Naive B cell (primary cell): ENCODE data around the gene CRY1. TPM values are rescaled to one million over a fixed set of nuclear protein-coding genes. Genes with fewer than 3 reads are reported as not detected.

ENCODE experiments used
- ATAC-seq, 2 donors: fragments of 150-1000 bp; cut with Tn5 transposase; 2 replicates each; pipeline ENCODE4 v1.10.0; 2021; ENCODE audit warnings: low read depth in 2 of 2, mild to moderate bottlenecking in 2 of 2, moderate library complexity in 2 of 2
- DNase-seq: peaks from one replicate; pipeline ENCODE4 v3.0.0; 2022
- H3K27ac Mint-ChIP-seq, 6 donors: one replicate each; pipeline ENCODE4 v1.8.0; 2020 to 2022; ENCODE audit warnings: mild to moderate bottlenecking in 6 of 6, mixed read lengths in 6 of 6, moderate library complexity in 5 of 6, inconsistent platforms in 2 of 6
- H3K27me3 Mint-ChIP-seq, 3 donors: one replicate each; pipeline ENCODE4 v1.8.0; 2021 to 2022; ENCODE audit warnings: mixed read lengths in 3 of 3, mild to moderate bottlenecking in 1 of 3
- H3K36me3 Mint-ChIP-seq, 2 donors: one replicate each; pipeline ENCODE4 v1.8.0; 2020 to 2022; ENCODE audit warnings: mixed read lengths in 2 of 2, inconsistent platforms in 1 of 2, mild to moderate bottlenecking in 1 of 2
- H3K4me1 Mint-ChIP-seq, 3 donors: one replicate each; pipeline ENCODE4 v1.8.0; 2020 to 2022; ENCODE audit warnings: mixed read lengths in 3 of 3, inconsistent platforms in 1 of 3, mild to moderate bottlenecking in 1 of 3, moderate library complexity in 1 of 3
- H3K4me3 Mint-ChIP-seq, 8 donors: one replicate each; pipeline ENCODE4 v1.8.0; 2020 to 2022; ENCODE audit warnings: mild to moderate bottlenecking in 8 of 8, mixed read lengths in 8 of 8, moderate library complexity in 8 of 8, inconsistent platforms in 2 of 8
- H3K9me3 Mint-ChIP-seq, 7 donors: one replicate each; pipeline ENCODE4 v1.8.0; 2020 to 2022; ENCODE audit warnings: mixed read lengths in 7 of 7, mild to moderate bottlenecking in 5 of 7, inconsistent platforms in 2 of 7, moderate library complexity in 1 of 7
- polyA plus RNA-seq, 6 donors: library from polyadenylated mRNA; unstranded; fragments of 300-500 nt; fragmentation: Illumina TruSeq; gene quantifications; one replicate each; pipeline ENCODE4 v1.2.3, GENCODE V29; 2021; ENCODE audit warnings: low read depth in 6 of 6

Gene CRY1
- polyA plus RNA-seq, 6 donors from 2014 or later: 11.5 to 18.7 (median 14.5) TPM

DNA sequence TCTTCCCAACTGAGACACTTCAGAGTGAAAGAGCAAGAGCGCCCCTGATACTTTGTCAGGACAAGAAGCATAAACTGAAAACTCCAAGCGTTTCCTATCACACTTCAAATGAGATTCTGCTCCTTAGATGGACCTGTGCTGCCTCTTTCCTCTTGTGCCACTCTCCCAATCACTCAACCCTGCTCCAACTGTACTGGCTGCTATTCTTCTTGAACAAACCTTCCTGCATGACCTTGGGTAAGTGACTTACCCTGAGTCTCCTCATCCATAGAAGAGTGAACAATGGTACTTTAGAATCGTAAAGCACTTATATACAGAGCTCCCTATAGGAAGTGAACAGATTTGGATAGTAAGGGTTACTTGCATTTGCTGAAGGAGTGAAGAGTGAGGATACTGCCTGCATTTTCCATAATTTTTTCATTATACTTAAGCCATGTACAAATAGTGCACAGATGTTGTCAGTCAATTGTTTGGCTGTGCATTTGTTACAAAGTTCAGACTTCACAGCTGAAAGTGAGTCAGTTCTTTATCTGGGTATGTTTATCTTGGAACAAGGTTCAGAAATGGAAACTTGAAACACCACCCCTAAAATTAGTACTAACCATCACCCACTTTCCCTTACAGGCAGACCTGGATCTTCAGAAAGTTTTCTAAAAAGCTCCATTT lies 117.2 kb downstream of the CRY1 start:
- H3K4me3 Mint-ChIP-seq: no peak overlapping the region
- H3K9me3 Mint-ChIP-seq: no peaks in the 10 kb centered on the region
- DNase-seq (no peak), ATAC-seq (no peak)
- H3K27me3 Mint-ChIP-seq: no peaks in the 10 kb centered on the region
- H3K27ac Mint-ChIP-seq: peak overlapping the region in 2 of 6 donors; percentile 9 to 43
- peaks cover 3 to 10% of the 10 kb centered on the region in 2 donors for H3K36me3 Mint-ChIP-seq
- H3K4me1 Mint-ChIP-seq: peaks cover 12 to 13% (median 12%) of the 10 kb centered on the region in 3 donors

DNA sequence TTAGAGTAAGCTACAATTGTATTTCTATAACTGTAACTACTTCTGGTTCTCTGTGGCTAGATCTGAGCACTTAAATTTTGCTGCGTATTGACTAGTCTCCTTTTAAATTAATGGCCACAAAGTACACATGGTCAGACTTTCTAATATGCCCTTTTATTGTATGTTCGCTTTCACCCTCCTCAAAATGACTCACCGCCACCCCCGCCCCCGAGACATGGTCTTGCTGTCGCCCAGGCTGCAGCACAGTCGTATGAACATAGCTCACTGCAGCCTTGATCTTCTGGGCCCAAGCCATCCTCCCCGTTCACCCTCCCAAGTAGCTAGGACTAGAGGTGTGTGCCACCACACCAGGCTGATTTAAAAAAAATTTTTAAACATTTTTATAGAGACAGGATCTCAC lies 118.3 kb downstream of the CRY1 start:
- no peaks in the 10 kb centered on the region for H3K27me3 Mint-ChIP-seq
- ATAC-seq (no peak), DNase-seq (no peak)
- no peak overlapping the region for H3K4me3 Mint-ChIP-seq
- H3K36me3 Mint-ChIP-seq: peaks cover 7 to 13% of the 10 kb centered on the region in 2 donors
- H3K4me1 Mint-ChIP-seq: peaks cover 12 to 17% (median 12%) of the 10 kb centered on the region in 3 donors
- H3K27ac Mint-ChIP-seq: peak overlapping the region in 1 of 6 donors; percentile 69
- no peaks in the 10 kb centered on the region for H3K9me3 Mint-ChIP-seq

- Mint-ChIP-seq H3K27ac (peak overlapping the region in 2 of 6 donors; percentile 6 to 33), H3K9me3 (no peaks in the 10 kb centered on the region), H3K27me3 (no peaks in the 10 kb centered on the region), H3K36me3 (peaks cover 7 to 13% of the 10 kb centered on the region in 2 donors), H3K4me3 (peak overlapping the region in 1 of 8 donors; percentile 42), H3K4me1 (peaks cover 12 to 17% (median 12%) of the 10 kb centered on the region in 3 donors)
- peak; percentile 30 to 50 for ATAC-seq
- no peak for DNase-seq
Observed at GRCh38 chr12:106974511-106974910, 118.8 kb downstream of the CRY1 start.

GRCh38 chr12:106973545-106973944 lies 119.8 kb downstream of the CRY1 start:
- Mint-ChIP-seq H3K36me3 (peaks cover 7 to 13% of the 10 kb centered on the region in 2 donors), H3K4me1 (peaks cover 12 to 17% (median 12%) of the 10 kb centered on the region in 3 donors), H3K27ac (no peak overlapping the region), H3K4me3 (no peak overlapping the region), H3K9me3 (no peaks in the 10 kb centered on the region), H3K27me3 (no peaks in the 10 kb centered on the region)
- DNase-seq (no peak), ATAC-seq (no peak)

DNA sequence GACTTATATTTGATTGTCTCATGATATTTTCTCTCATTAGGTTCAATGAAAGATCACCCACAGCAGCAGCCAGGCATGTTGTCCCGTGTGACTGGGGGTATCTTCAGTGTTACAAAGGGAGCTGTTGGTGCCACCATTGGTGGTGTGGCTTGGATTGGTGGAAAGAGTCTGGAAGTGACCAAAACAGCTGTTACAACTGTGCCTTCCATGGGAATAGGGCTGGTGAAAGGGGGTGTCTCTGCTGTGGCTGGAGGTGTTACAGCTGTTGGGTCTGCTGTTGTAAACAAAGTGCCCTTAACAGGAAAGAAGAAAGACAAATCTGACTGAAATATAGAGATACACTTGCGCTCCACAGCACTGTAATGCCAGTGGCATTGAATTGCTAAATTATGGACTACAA lies 122.3 kb downstream of the CRY1 start:
- H3K27me3 Mint-ChIP-seq: no peaks in the 10 kb centered on the region
- H3K27ac Mint-ChIP-seq: no peak overlapping the region
- DNase-seq: no peak
- H3K9me3 Mint-ChIP-seq: no peaks in the 10 kb centered on the region
- H3K4me1 Mint-ChIP-seq: peaks cover 12 to 19% (median 12%) of the 10 kb centered on the region in 3 donors
- no peak for ATAC-seq
- H3K4me3 Mint-ChIP-seq: no peak overlapping the region
- peaks cover 7 to 22% of the 10 kb centered on the region in 2 donors for H3K36me3 Mint-ChIP-seq

DNA sequence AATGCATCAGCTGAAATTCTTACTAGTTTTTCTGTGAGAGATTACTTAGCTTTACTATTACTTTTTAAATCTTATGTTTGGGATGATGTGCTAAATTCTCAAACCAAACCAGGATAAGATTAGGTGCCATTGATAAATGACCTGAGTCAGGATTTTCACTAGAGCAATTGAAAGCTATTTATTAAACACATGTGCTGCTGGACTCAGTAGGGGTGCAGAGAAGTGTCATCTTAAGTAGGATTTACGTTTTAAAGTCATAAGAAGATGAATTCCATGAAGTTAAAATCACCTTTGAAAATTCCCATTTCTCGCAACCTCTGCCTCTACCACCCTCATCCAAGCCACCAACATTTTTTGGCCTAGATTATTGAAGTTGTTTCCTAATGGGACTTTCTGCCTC lies 128.8 kb downstream of the CRY1 start:
- Mint-ChIP-seq H3K27me3 (no peaks in the 10 kb centered on the region), H3K4me3 (no peak overlapping the region), H3K4me1 (peaks cover 5 to 23% (median 22%) of the 10 kb centered on the region in 3 donors), H3K27ac (no peak overlapping the region), H3K9me3 (no peaks in the 10 kb centered on the region), H3K36me3 (peaks cover 19 to 27% of the 10 kb centered on the region in 2 donors)
- ATAC-seq (no peak), DNase-seq (no peak)

GRCh38 chr12:106962286-106962685 lies 131.1 kb downstream of the CRY1 start:
- ATAC-seq (no peak), DNase-seq (no peak)
- H3K27ac Mint-ChIP-seq: no peak overlapping the region
- H3K4me1 Mint-ChIP-seq: peaks cover 16 to 33% (median 32%) of the 10 kb centered on the region in 3 donors
- peaks cover 10 to 27% of the 10 kb centered on the region in 2 donors for H3K36me3 Mint-ChIP-seq
- no peaks in the 10 kb centered on the region for H3K9me3 Mint-ChIP-seq
- peak overlapping the region in 1 of 8 donors; percentile 12 for H3K4me3 Mint-ChIP-seq
- H3K27me3 Mint-ChIP-seq: no peaks in the 10 kb centered on the region

GRCh38 chr12:106960443-106960842 lies 132.9 kb downstream of the CRY1 start:
- Mint-ChIP-seq H3K36me3 (peaks cover 10 to 25% of the 10 kb centered on the region in 2 donors), H3K4me3 (peak overlapping the region in 1 of 8 donors; percentile 59), H3K9me3 (no peaks in the 10 kb centered on the region), H3K27ac (no peak overlapping the region), H3K4me1 (peaks cover 25 to 41% (median 35%) of the 10 kb centered on the region in 3 donors), H3K27me3 (no peaks in the 10 kb centered on the region)
- ATAC-seq (no peak), DNase-seq (no peak)

DNA sequence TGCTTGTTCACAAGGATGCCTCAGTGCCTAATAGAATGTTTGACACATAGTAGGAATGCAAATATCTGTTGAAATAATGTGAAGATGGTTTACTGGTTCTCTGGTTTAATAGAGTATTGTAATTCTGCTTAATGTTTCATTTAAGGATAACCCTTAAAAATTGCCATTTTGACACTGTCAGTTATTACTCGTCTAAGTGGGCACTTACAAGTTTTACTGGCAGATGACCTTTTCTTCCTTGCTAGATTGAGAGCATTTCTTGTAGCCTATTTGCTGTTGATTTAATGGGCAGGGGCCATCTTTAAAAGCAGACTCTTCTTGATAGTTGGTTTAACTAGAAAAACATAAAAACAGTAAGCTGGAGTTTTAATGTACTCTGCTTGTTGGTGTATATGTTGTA lies 135.8 kb downstream of the CRY1 start:
- DNase-seq (no peak), ATAC-seq (no peak)
- H3K36me3 Mint-ChIP-seq: peaks cover 1 to 12% of the 10 kb centered on the region in 2 donors
- H3K27me3 Mint-ChIP-seq: no peaks in the 10 kb centered on the region
- peak overlapping the region in 5 of 6 donors; percentile 16 to 92 (median 36) for H3K27ac Mint-ChIP-seq
- peak overlapping the region; percentile 87 to 98 (median 96) for H3K4me3 Mint-ChIP-seq
- H3K4me1 Mint-ChIP-seq: peaks cover 25 to 32% (median 29%) of the 10 kb centered on the region in 3 donors
- no peaks in the 10 kb centered on the region for H3K9me3 Mint-ChIP-seq

GRCh38 chr12:106956048-106956578 lies 137.2 kb downstream of the CRY1 start:
- peak overlapping the region; percentile 75 to 98 (median 91) for H3K27ac Mint-ChIP-seq
- H3K27me3 Mint-ChIP-seq: no peaks in the 10 kb centered on the region
- peaks cover 25 to 30% (median 25%) of the 10 kb centered on the region in 3 donors for H3K4me1 Mint-ChIP-seq
- H3K4me3 Mint-ChIP-seq: peak overlapping the region; percentile 87 to 98 (median 96)
- H3K36me3 Mint-ChIP-seq: peaks cover 0 to 6% of the 10 kb centered on the region in 2 donors
- DNase-seq (no peak), ATAC-seq (peak; percentile 35 to 37)
- H3K9me3 Mint-ChIP-seq: no peaks in the 10 kb centered on the region

DNA sequence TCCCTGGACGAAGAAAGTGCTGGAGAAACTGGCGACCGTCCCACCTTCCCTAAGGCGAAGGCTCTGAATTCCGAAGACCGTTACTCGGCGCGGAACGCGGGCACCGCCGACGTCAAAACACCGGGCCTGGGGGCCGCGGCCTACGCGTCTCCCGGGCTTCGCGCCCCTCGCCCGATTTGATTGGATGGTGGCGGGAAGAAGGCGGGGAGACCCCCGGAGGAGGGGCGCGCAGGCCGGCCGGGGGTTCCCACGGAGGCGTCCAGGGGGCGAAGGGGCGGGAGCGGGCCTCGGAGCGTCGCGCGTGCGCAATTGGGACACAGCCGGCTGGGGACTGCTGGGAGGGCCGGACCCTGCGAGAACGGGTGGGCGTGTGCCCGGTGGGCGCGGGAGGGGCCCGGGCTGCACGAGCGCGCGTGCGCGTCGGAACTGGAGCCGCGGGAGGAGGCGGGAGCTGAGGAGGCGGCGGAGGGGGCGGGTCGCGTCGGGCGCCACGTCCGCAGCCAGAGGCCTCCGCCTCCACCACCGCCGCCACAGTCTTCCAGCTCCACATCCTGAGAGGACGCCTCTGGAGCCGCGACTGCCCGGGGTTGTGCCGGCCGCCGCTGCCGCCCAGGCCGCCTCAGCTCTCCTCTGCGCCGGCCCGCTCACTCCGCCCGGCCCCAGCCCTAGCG lies 137.8 kb downstream of the CRY1 start, which contains the start of gene TMEM263:
Gene TMEM263, plus strand, starts transcription at position 531 of the 671 bp plus-strand sequence. CDS start 11,210 bp downstream, outside the sequence.
- H3K27me3 Mint-ChIP-seq: peaks cover 0 to 2% (median 0%) of the 10 kb centered on the region in 3 donors
- H3K4me1 Mint-ChIP-seq: peaks cover 25 to 26% (median 25%) of the 10 kb centered on the region in 3 donors
- H3K9me3 Mint-ChIP-seq: peaks cover 0 to 4% (median 0%) of the 10 kb centered on the region in 7 donors
- H3K36me3 Mint-ChIP-seq: no peaks in the 10 kb centered on the region
- DNase-seq (peak; percentile 91), ATAC-seq (peak; percentile 73 to 75)
- H3K4me3 Mint-ChIP-seq: peak within 1 kb of the TSS; percentile 92 to 98 (median 96)
- H3K27ac Mint-ChIP-seq: peak within 1 kb of the TSS; percentile 89 to 98 (median 94)

DNA sequence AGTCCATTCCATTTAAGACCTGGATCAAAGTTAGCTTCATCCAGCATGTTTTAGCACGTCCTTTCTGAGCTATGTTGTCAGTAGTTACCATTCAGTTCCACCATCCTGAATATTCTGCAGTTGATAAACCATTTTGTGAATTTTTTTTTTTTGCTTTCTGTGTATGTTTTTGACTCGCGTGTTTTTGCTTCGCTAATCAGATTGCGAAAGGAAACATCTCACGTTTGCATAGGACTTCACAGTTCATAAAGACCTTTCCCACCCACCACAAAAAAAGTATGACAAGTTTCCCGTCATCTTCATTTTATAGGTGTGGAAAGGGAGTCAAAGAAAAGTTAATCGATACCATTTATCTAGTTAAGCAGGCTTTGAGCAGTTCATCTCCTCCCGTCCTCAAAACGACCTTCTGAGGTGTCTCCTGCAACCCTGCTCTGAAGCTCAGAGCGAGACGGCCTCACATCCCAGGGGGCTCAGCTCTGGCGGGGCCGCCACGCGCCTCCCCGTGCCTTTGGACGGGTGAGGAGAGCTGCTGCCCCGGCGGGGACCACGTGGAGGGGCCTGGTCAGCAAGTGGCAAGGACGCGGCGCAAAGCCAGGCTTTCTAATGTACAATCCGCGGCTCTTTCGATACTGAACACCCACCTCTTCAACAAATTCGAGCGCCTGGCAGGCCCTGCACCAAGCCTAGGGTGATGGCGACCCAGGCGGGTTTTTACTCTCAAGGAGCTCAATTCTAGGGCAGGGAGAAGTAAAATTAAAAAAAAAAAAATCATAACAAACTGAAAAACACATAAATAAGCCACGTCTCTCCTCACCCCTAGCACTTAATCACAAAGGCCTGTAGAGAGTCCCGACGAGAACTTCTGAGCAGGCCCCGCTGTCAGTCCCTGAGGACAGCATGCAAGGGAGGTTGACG lies 138.6 kb downstream of the CRY1 start:
- no peaks in the 10 kb centered on the region for H3K36me3 Mint-ChIP-seq
- peaks cover 0 to 9% (median 2%) of the 10 kb centered on the region in 3 donors for H3K27me3 Mint-ChIP-seq
- peak overlapping the region; percentile 53 to 96 (median 92) for H3K27ac Mint-ChIP-seq
- DNase-seq: no peak
- peak overlapping the region; percentile 92 to 98 (median 96) for H3K4me3 Mint-ChIP-seq
- peaks cover 25 to 26% (median 25%) of the 10 kb centered on the region in 3 donors for H3K4me1 Mint-ChIP-seq
- peaks cover 0 to 11% (median 4%) of the 10 kb centered on the region in 7 donors for H3K9me3 Mint-ChIP-seq
- ATAC-seq: peak; percentile 33 to 36
